ENCODE data around the gene ITPR1. TPM values are rescaled to one million over a fixed set of nuclear protein-coding genes. Genes with fewer than 3 reads are reported as not detected.
A peak's percentile ranks its signal among the peaks of the same experiment; 100 is the strongest.

ITPR1 gene
- total RNA-seq, 4 donors from 2014 or later, result 9.5 to 24.1 (median 17.5) TPM

GRCh38 chr3:4740397-4741105, 247.4 kb downstream of the ITPR1 start:
- H3K4me3 ChIP-seq (ENCODE audit: low read depth, poor library complexity, severe bottlenecking), result no peak overlapping the region
- peak; percentile 59 to 84 for DNase-seq (ENCODE audit: low spot score in 2 of 2)
- WGBS, 2 donors, result 24 to 34% methylated on average over 13 of the region's 13 CpGs
- TF ChIP-seq POLR2A (IDR thresholded peaks at IDR 0.05) (no peak), CTCF (IDR thresholded peaks at IDR 0.05) (no peak)
- intact Hi-C loops (cut with DNase I; ENCODE audit: low total_unique reads), result no loop called here

- no peak for DNase-seq (ENCODE audit: low spot score in 2 of 2)
- intact Hi-C loops (cut with DNase I; ENCODE audit: low total_unique reads), result no loop called here
- H3K4me3 ChIP-seq (ENCODE audit: low read depth, poor library complexity, severe bottlenecking), result no peak overlapping the region
- TF ChIP-seq POLR2A (IDR thresholded peaks at IDR 0.05), result no peak
- TF ChIP-seq CTCF (IDR thresholded peaks at IDR 0.05), result no peak
- WGBS, 2 donors, result 2 to 13% methylated on average over 3 of the region's 3 CpGs
Measured at GRCh38 chr3:4741106-4741403, 247.9 kb downstream of the ITPR1 start.

- peak; percentile 85 to 87 for DNase-seq (ENCODE audit: low spot score in 2 of 2)
- TF ChIP-seq CTCF (IDR thresholded peaks at IDR 0.05) (no peak), POLR2A (IDR thresholded peaks at IDR 0.05) (no peak)
- intact Hi-C loops (cut with DNase I; ENCODE audit: low total_unique reads), result no loop called here
- WGBS, 2 donors, result 21 to 23% methylated on average over 14 of the region's 14 CpGs
- no peak overlapping the region for H3K4me3 ChIP-seq (ENCODE audit: low read depth, poor library complexity, severe bottlenecking)
Measured at GRCh38 chr3:4741404-4742307, 248.5 kb downstream of the ITPR1 start.

- peak in 1 of 2 donors; percentile 49 for DNase-seq (ENCODE audit: low spot score in 2 of 2)
- intact Hi-C loops (cut with DNase I; ENCODE audit: low total_unique reads), result no loop called here
- TF ChIP-seq POLR2A (IDR thresholded peaks at IDR 0.05), result no peak
- TF ChIP-seq CTCF (IDR thresholded peaks at IDR 0.05), result no peak
- no peak overlapping the region for H3K4me3 ChIP-seq (ENCODE audit: low read depth, poor library complexity, severe bottlenecking)
- WGBS, 2 donors, result 84% methylated on average over 5 of the region's 5 CpGs
Measured at GRCh38 chr3:4742359-4742758, 249.2 kb downstream of the ITPR1 start.

- H3K4me3 ChIP-seq (ENCODE audit: low read depth, poor library complexity, severe bottlenecking), result no peak overlapping the region
- 93 to 94% methylated on average over 4 of the region's 4 CpGs for WGBS, 2 donors
- no peak for TF ChIP-seq POLR2A (IDR thresholded peaks at IDR 0.05)
- TF ChIP-seq CTCF (IDR thresholded peaks at IDR 0.05), result no peak
- intact Hi-C loops (cut with DNase I; ENCODE audit: low total_unique reads), result no loop called here
- DNase-seq (ENCODE audit: low spot score in 2 of 2), result peak in 1 of 2 donors; percentile 26
Measured at GRCh38 chr3:4743371-4743770, 250.2 kb downstream of the ITPR1 start.
